DND-41 (cell line): ENCODE measurements around the gene UGT2B7.

Source experiments
- ATAC-seq: fragments of 200-7000 bp; cut with Tn5 transposase; 3 replicates; pipeline ENCODE4 v1.9.1; 2021; ENCODE audit warnings: low read depth; ENCODE audit not compliant: insufficient read depth
- DNase-seq: peaks from one replicate; pipeline ENCODE4 v3.0.0-alpha.2; 2020
- H2AFZ ChIP-seq: 2 replicates; pipeline ENCODE4 v1.6.0; 2012; ENCODE audit warnings: low read depth, low read length
- H3K27ac ChIP-seq: 2 replicates; pipeline ENCODE4 v1.5.1; 2012; ENCODE audit warnings: low read length, inconsistent platforms
- H3K27me3 ChIP-seq: fragments of 200-600 bp; sonication (generic); 2 replicates; pipeline ENCODE4 v1.6.0; 2012; ENCODE audit warnings: low read length, mild to moderate bottlenecking, inconsistent platforms; ENCODE audit not compliant: insufficient read depth, poor library complexity
- H3K36me3 ChIP-seq: 2 replicates; pipeline ENCODE4 v1.5.1; 2012; ENCODE audit warnings: low read length, inconsistent platforms; ENCODE audit not compliant: insufficient read depth
- H3K4me1 ChIP-seq: 2 replicates; pipeline ENCODE4 v1.5.1; 2012; ENCODE audit warnings: mild to moderate bottlenecking, low read length; ENCODE audit not compliant: insufficient read depth
- H3K4me2 ChIP-seq: 2 replicates; pipeline ENCODE4 v1.6.0; 2012; ENCODE audit warnings: mild to moderate bottlenecking, moderate library complexity, low read length, inconsistent platforms; ENCODE audit not compliant: insufficient read depth
- H3K4me3 ChIP-seq, 2 experiments: fragments of 200-600 bp in 1 of 2; shearing (Covaris generic) in 1 of 2; 2 replicates each; pipeline ENCODE4 v1.5.1; 2012 to 2016; ENCODE audit warnings: inconsistent platforms in 2 of 2, low read length in 2 of 2, mild to moderate bottlenecking in 2 of 2, low read depth in 1 of 2, moderate library complexity in 1 of 2
- H3K79me2 ChIP-seq: 2 replicates; pipeline ENCODE4 v1.6.0; 2012; ENCODE audit warnings: low read length, inconsistent platforms; ENCODE audit not compliant: insufficient read depth
- H3K9ac ChIP-seq: 2 replicates; pipeline ENCODE4 v1.6.0; 2012; ENCODE audit warnings: low read depth, mild to moderate bottlenecking, inconsistent platforms, low read length, moderate library complexity
- H3K9me3 ChIP-seq: 2 replicates; pipeline ENCODE4 v1.5.1; 2012; ENCODE audit warnings: low read length, moderate library complexity, mild to moderate bottlenecking, inconsistent platforms; ENCODE audit not compliant: insufficient read depth, severe bottlenecking
- H4K20me1 ChIP-seq: 2 replicates; pipeline ENCODE4 v1.6.0; 2012; ENCODE audit warnings: low read length; ENCODE audit not compliant: insufficient read depth
- EZH2 ChIP-seq: IDR thresholded peaks from 3 replicates; pipeline ENCODE4 v1.6.1; 2012; ENCODE audit warnings: borderline replicate concordance, low read depth, mild to moderate bottlenecking, moderate library complexity, low read length, inconsistent platforms; ENCODE audit not compliant: severe bottlenecking
- TF ChIP-seq, protein P1 (sequence below): IDR thresholded peaks from 2 replicates; pipeline ENCODE4 v1.5.1; 2012; ENCODE audit warnings: borderline replicate concordance, low read length, moderate library complexity, mild to moderate bottlenecking; ENCODE audit not compliant: poor library complexity, severe bottlenecking; ENCODE audit errors: extremely low read depth

The UGT2B7 gene

GRCh38 chr4:69057620-69058409 lies 38.5 kb upstream of the UGT2B7 start:
- Histone ChIP-seq H3K4me3 (no peak overlapping the region), H3K9ac (no peak overlapping the region), H3K27me3 (no peaks in the 10 kb centered on the region), H4K20me1 (no peaks in the 10 kb centered on the region), H3K4me2 (no peak overlapping the region), H3K79me2 (no peaks in the 10 kb centered on the region), H3K27ac (no peak overlapping the region), H2AFZ (no peak overlapping the region), H3K36me3 (no peaks in the 10 kb centered on the region), H3K9me3 (no peaks in the 10 kb centered on the region), H3K4me1 (no peaks in the 10 kb centered on the region)
- no peak for ATAC-seq
- DNase-seq, result no peak
- TF ChIP-seq EZH2, result no peak
- TF ChIP-seq, protein P1, sequence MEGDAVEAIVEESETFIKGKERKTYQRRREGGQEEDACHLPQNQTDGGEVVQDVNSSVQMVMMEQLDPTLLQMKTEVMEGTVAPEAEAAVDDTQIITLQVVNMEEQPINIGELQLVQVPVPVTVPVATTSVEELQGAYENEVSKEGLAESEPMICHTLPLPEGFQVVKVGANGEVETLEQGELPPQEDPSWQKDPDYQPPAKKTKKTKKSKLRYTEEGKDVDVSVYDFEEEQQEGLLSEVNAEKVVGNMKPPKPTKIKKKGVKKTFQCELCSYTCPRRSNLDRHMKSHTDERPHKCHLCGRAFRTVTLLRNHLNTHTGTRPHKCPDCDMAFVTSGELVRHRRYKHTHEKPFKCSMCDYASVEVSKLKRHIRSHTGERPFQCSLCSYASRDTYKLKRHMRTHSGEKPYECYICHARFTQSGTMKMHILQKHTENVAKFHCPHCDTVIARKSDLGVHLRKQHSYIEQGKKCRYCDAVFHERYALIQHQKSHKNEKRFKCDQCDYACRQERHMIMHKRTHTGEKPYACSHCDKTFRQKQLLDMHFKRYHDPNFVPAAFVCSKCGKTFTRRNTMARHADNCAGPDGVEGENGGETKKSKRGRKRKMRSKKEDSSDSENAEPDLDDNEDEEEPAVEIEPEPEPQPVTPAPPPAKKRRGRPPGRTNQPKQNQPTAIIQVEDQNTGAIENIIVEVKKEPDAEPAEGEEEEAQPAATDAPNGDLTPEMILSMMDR, result no peak

DNA sequence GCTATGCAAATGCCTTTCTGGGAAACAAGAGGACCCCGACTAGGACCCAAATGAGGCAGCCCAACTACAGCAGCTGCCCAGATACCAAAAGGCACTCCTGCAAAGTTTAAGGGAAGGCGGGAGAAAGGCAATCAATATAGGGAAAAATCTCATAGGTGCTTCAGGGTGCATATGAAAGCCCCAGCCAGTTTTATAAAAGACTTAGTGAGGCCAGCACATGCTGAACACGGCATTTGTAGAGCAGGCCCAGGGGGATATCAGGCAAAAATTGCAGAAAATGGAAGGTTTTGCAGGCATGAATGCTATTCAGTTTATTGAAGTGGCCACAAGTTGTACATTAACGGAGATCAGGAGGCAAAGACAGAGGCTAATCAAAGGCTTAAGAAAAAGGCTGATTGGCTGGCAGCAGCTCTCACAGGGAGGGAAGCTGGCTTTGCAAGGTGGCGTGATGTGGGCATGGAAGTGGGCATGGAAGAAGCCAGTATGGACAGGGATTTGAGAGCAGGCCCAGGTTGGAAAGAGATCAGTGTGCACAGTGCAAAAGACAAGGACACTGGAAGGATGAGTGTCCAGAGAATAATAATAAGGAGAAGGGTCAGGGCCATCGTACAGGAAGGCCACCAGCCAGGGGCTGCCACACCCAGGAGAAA lies 37.7 kb upstream of the UGT2B7 start:
- Histone ChIP-seq H3K36me3 (no peaks in the 10 kb centered on the region), H3K4me2 (no peak overlapping the region), H3K27ac (no peak overlapping the region), H3K9ac (no peak overlapping the region), H3K27me3 (no peaks in the 10 kb centered on the region), H3K79me2 (no peaks in the 10 kb centered on the region), H2AFZ (no peak overlapping the region), H4K20me1 (no peaks in the 10 kb centered on the region), H3K4me1 (no peaks in the 10 kb centered on the region), H3K9me3 (no peaks in the 10 kb centered on the region), H3K4me3 (no peak overlapping the region)
- TF ChIP-seq EZH2, result no peak
- TF ChIP-seq, protein P1, result no peak
- ATAC-seq (no peak), DNase-seq (no peak)

DNA sequence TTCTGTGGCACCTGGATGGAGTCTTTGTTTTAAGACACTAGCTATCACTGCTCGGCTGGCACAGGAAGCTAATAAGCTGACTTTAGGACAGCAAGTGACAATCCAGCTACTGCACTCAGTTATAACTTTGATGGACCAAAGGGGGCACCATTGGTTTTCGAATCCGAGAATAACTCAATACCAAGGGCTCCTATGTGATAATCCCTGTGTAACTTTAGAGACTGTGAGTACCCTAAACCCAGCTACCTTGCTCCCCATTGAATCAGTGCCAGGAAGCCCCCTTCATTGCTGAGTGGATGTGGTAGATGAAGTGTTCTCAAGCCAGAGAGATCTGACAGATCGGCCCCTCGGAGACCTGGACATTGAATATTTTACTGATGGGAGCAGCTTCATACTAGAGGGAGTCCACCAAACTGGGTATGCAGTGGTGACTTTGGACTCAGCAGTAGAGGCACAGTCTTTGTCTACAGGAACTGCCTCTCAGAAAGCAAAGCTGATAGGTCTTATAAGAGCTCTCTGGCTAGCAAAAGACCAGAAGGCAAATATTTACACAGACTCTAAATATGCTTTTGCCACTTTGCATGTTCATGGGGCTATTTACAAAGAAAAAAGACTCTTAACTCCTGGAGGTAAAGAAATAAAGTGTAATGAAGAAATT lies 35.5 kb upstream of the UGT2B7 start:
- H3K4me3 ChIP-seq, result no peak overlapping the region
- H4K20me1 ChIP-seq, result no peaks in the 10 kb centered on the region
- H3K79me2 ChIP-seq, result no peaks in the 10 kb centered on the region
- no peaks in the 10 kb centered on the region for H3K27me3 ChIP-seq
- no peak for ATAC-seq
- H3K9ac ChIP-seq, result no peak overlapping the region
- H2AFZ ChIP-seq, result no peak overlapping the region
- H3K4me1 ChIP-seq, result no peaks in the 10 kb centered on the region
- H3K36me3 ChIP-seq, result no peaks in the 10 kb centered on the region
- DNase-seq, result no peak
- no peak overlapping the region for H3K4me2 ChIP-seq
- TF ChIP-seq, protein P1, result peak; percentile 6
- no peak for TF ChIP-seq EZH2
- no peaks in the 10 kb centered on the region for H3K9me3 ChIP-seq
- H3K27ac ChIP-seq, result no peak overlapping the region
